IMR-90 (cell line): ENCODE results near the gene PCBP3. TPM values are rescaled to one million over a fixed set of nuclear protein-coding genes. Genes with fewer than 3 reads are reported as not detected.

Source experiments
- ATAC-seq: fragments of 200-7000 bp; cut with Tn5 transposase; 2 replicates; pipeline ENCODE4 v1.9.1; 2020; ENCODE audit warnings: low read depth, mild to moderate bottlenecking, moderate library complexity
- BruUV-seq: library from RNA; stranded (reverse); fragments of 400-500 nt; replicated peaks from 2 replicates; lab custom pipeline; 2021; lab: Mats Ljungman, UMichigan
- CTCF ChIA-PET: fragments of 300-600 bp; formaldehyde crosslinking; extraction: SDS; loops from one replicate; lab custom pipeline; 2021; ENCODE audit warnings: antibody characterized with exemption; lab: Yijun Ruan, JAX
- POLR2A ChIA-PET: fragments of 300-600 bp; sonication (Branson Sonifier 250); formaldehyde crosslinking; loops from one replicate; lab custom pipeline; 2022; ENCODE audit warnings: antibody characterized with exemption; ENCODE audit not compliant: unreplicated experiment; lab: Charles Lee
- DNase-seq: peaks from one replicate; pipeline ENCODE4 v3.0.0; 2013
- H2AFZ ChIP-seq: replicated peaks from 2 replicates; pipeline ENCODE3; 2013; ENCODE audit warnings: low read length, mild to moderate bottlenecking; ENCODE audit not compliant: poor library complexity
- H2AK5ac ChIP-seq: 2 replicates; pipeline ENCODE4 v1.6.1; 2013; ENCODE audit warnings: low read depth, low read length, inconsistent platforms
- H2AK9ac ChIP-seq: replicated peaks from 2 replicates; pipeline ENCODE3; 2013; ENCODE audit warnings: mild to moderate bottlenecking, low read depth, low read length, moderate library complexity; ENCODE audit not compliant: poor library complexity
- H2BK120ac ChIP-seq: 2 replicates; pipeline ENCODE4 v1.6.1; 2013; ENCODE audit warnings: low read depth, low read length, inconsistent platforms
- H2BK15ac ChIP-seq: 3 replicates; pipeline ENCODE4 v1.6.1; 2013; ENCODE audit warnings: low read depth, low read length, inconsistent platforms
- H2BK20ac ChIP-seq: 2 replicates; pipeline ENCODE4 v1.6.1; 2013; ENCODE audit warnings: low read depth, mild to moderate bottlenecking, inconsistent platforms, low read length, moderate library complexity
- H2BK5ac ChIP-seq: 2 replicates; pipeline ENCODE4 v1.6.1; 2013; ENCODE audit warnings: mild to moderate bottlenecking, low read depth, low read length, inconsistent platforms; ENCODE audit not compliant: poor library complexity, severe bottlenecking
- H3K14ac ChIP-seq: replicated peaks from 2 replicates; pipeline ENCODE4 v1.6.1; 2013; ENCODE audit warnings: low read depth, low read length, inconsistent platforms
- H3K18ac ChIP-seq: 2 replicates; pipeline ENCODE4 v1.6.1; 2013; ENCODE audit warnings: low read depth, low read length, control low read depth
- H3K23ac ChIP-seq: 2 replicates; pipeline ENCODE4 v1.6.1; 2013; ENCODE audit warnings: low read depth, low read length, inconsistent platforms
- H3K27ac ChIP-seq: 2 replicates; pipeline ENCODE4 v1.5.1; 2013; ENCODE audit warnings: mild to moderate bottlenecking, control low read depth, low read length; ENCODE audit not compliant: insufficient read depth
- H3K27me3 ChIP-seq: 2 replicates; pipeline ENCODE4 v1.6.1; 2013; ENCODE audit warnings: low read length; ENCODE audit not compliant: control insufficient read depth, insufficient read depth
- H3K36me3 ChIP-seq: 2 replicates; pipeline ENCODE4 v1.6.1; 2013; ENCODE audit warnings: low read length, mixed read lengths; ENCODE audit not compliant: control insufficient read depth, insufficient read depth
- H3K4ac ChIP-seq: 2 replicates; pipeline ENCODE4 v1.6.1; 2013; ENCODE audit warnings: low read depth, low read length, inconsistent platforms
- H3K4me1 ChIP-seq: 2 replicates; pipeline ENCODE4 v1.6.1; 2013; ENCODE audit warnings: low read length, mixed read lengths; ENCODE audit not compliant: control insufficient read depth, insufficient read depth
- H3K4me2 ChIP-seq: 2 replicates; pipeline ENCODE4 v1.6.1; 2013; ENCODE audit warnings: low read depth, mild to moderate bottlenecking, control low read depth, low read length, moderate library complexity
- H3K4me3 ChIP-seq: 2 replicates; pipeline ENCODE4 v1.5.1; 2013; ENCODE audit warnings: low read depth, mild to moderate bottlenecking, control low read depth, low read length, moderate library complexity; ENCODE audit not compliant: insufficient read depth
- H3K56ac ChIP-seq: 2 replicates; pipeline ENCODE4 v1.6.1; 2013; ENCODE audit warnings: low read length, inconsistent platforms; ENCODE audit not compliant: insufficient read depth; ENCODE audit errors: extremely low read depth
- H3K79me1 ChIP-seq, 2 experiments: 2 replicates each; pipeline ENCODE4 v1.6.1; 2013; ENCODE audit warnings: low read length in 2 of 2, inconsistent platforms in 1 of 2, low read depth in 1 of 2
- H3K9ac ChIP-seq: 2 replicates; pipeline ENCODE4 v1.6.1; 2013; ENCODE audit warnings: low read depth, low read length, control low read depth
- H3K9me1 ChIP-seq: 2 replicates; pipeline ENCODE4 v1.6.1; 2013; ENCODE audit warnings: low read length, inconsistent platforms; ENCODE audit not compliant: insufficient read depth
- H3K9me3 ChIP-seq: 2 replicates; pipeline ENCODE4 v1.6.1; 2013; ENCODE audit warnings: low read length; ENCODE audit not compliant: control insufficient read depth, insufficient read depth
- H4K20me1 ChIP-seq: 2 replicates; pipeline ENCODE4 v1.6.1; 2013; ENCODE audit warnings: low read length, inconsistent platforms; ENCODE audit not compliant: insufficient read depth
- H4K5ac ChIP-seq: 2 replicates; pipeline ENCODE4 v1.6.1; 2013; ENCODE audit warnings: mild to moderate bottlenecking, low read depth, low read length, control low read depth
- H4K8ac ChIP-seq, 2 experiments: 2 replicates each; pipeline ENCODE4 v1.6.1; 2013; ENCODE audit warnings: low read depth in 2 of 2, low read length in 2 of 2, control low read depth in 1 of 2, inconsistent platforms in 1 of 2
- H4K91ac ChIP-seq: 2 replicates; pipeline ENCODE4 v1.6.1; 2013; ENCODE audit warnings: low read depth, low read length, inconsistent platforms; ENCODE audit not compliant: insufficient read depth
- BHLHE40 ChIP-seq: fragments of 150-350 bp; IDR thresholded peaks from 2 replicates; pipeline ENCODE4 v1.6.1; 2016; ENCODE audit warnings: mild to moderate bottlenecking, low read depth, low read length
- CEBPB ChIP-seq: IDR thresholded peaks from 2 replicates; pipeline ENCODE4 v1.6.1; 2012; ENCODE audit warnings: low read depth, low read length, improper control_type of control experiment
- CHD1 ChIP-seq: IDR thresholded peaks from 2 replicates; pipeline ENCODE4 v1.6.1; 2012; ENCODE audit warnings: low read depth, low read length, improper control_type of control experiment
- ELK1 ChIP-seq: fragments of 150-350 bp; IDR thresholded peaks from 2 replicates; pipeline ENCODE4 v1.6.1; 2016; ENCODE audit warnings: low read depth, mild to moderate bottlenecking, low read length, moderate library complexity, borderline replicate concordance
- FOS ChIP-seq: fragments of 150-350 bp; IDR thresholded peaks from 2 replicates; pipeline ENCODE4 v1.6.1; 2016; ENCODE audit warnings: low read depth, low read length
- MAFK ChIP-seq: IDR thresholded peaks from 2 replicates; pipeline ENCODE4 v1.6.1; 2012; ENCODE audit warnings: low read depth, low read length, improper control_type of control experiment
- MAZ ChIP-seq: IDR thresholded peaks from 2 replicates; pipeline ENCODE4 v1.6.1; 2012; ENCODE audit warnings: low read depth, mild to moderate bottlenecking, low read length, improper control_type of control experiment, moderate library complexity, borderline replicate concordance
- MXI1 ChIP-seq: IDR thresholded peaks from 2 replicates; pipeline ENCODE4 v1.6.1; 2012; ENCODE audit warnings: low read depth, mild to moderate bottlenecking, low read length, moderate library complexity, borderline replicate concordance
- NFE2L2 ChIP-seq: fragments of 150-350 bp; IDR thresholded peaks from 2 replicates; pipeline ENCODE4 v1.6.1; 2016; ENCODE audit warnings: low read depth, mild to moderate bottlenecking, low read length
- POLR2A ChIP-seq: IDR thresholded peaks from 2 replicates; pipeline ENCODE4 v1.6.1; 2012; ENCODE audit warnings: mild to moderate bottlenecking, low read depth, low read length
- RAD21 ChIP-seq: IDR thresholded peaks from 2 replicates; pipeline ENCODE4 v1.6.1; 2012; ENCODE audit warnings: low read length, improper control_type of control experiment
- RCOR1 ChIP-seq: IDR thresholded peaks from 2 replicates; pipeline ENCODE4 v1.6.1; 2012; ENCODE audit warnings: mild to moderate bottlenecking, low read length, improper control_type of control experiment; ENCODE audit not compliant: insufficient replicate concordance
- RFX5 ChIP-seq: IDR thresholded peaks from 2 replicates; pipeline ENCODE4 v1.8.0; 2012; ENCODE audit warnings: low read depth, mild to moderate bottlenecking, low read length, moderate library complexity
- SMC3 ChIP-seq: fragments of 150-350 bp; IDR thresholded peaks from 2 replicates; pipeline ENCODE4 v1.6.1; 2016; ENCODE audit warnings: low read depth, mild to moderate bottlenecking, antibody characterized with exemption, low read length, moderate library complexity
- WGBS, 2 experiments: methylation state at CpG; one replicate each; pipeline versions ENCODE4 v1.1.5 to v1.1.7; 2013; ENCODE audit warnings: missing lambda C conversion rate in 2 of 2; ENCODE audit not compliant: insufficient read length in 1 of 2; ENCODE audit errors: extremely low coverage in 2 of 2; 5-methylcytosine and 5-hydroxymethylcytosine counted together
- dilution Hi-C: fragments of 300-500 bp; cut with HindIII; formaldehyde crosslinking; loops from one replicate; pipeline ENCODE4 v1.14.3; 2018; ENCODE audit warnings: low sequenced_read_pairs; ENCODE audit not compliant: unreplicated experiment
- in situ Hi-C: fragments of 300-500 bp; cut with MboI; formaldehyde crosslinking; loops from 3 replicates; pipeline ENCODE4 v1.14.3; 2019; ENCODE audit warnings: low sequenced_read_pairs, inconsistent platforms, mixed read lengths
- intact Hi-C: fragments of 100-400 bp; cut with micrococcal nuclease; formaldehyde crosslinking; loops from 2 replicates; pipeline ENCODE4 v1.10.0; 2022
- polyA plus RNA-seq, 3 experiments: library from polyadenylated mRNA; depleted of rRNA; stranded (reverse); fragments of >200 nt; gene quantifications; 2 replicates each; pipeline ENCODE4 v1.2.3, GENCODE V29; 2012; ENCODE audit warnings: low replicate concordance in 1 of 3
- total RNA-seq: library from RNA; depleted of rRNA; stranded (reverse); fragments of >200 nt; gene quantifications from 2 replicates; pipeline ENCODE4 v1.2.3, GENCODE V29; 2012
- TF ChIP-seq, protein P1 (sequence below): conservative IDR thresholded peaks from 2 replicates; pipeline ENCODE4 v1.5.1; 2012; ENCODE audit warnings: mild to moderate bottlenecking, low read depth, low read length, improper control_type of control experiment
- TF ChIP-seq, protein P2 (sequence below): fragments of 150-350 bp; IDR thresholded peaks from 2 replicates; pipeline ENCODE4 v1.6.1; 2017; ENCODE audit warnings: mild to moderate bottlenecking, antibody characterized with exemption, low read length, low read depth

The PCBP3 gene
- total and polyA plus RNA-seq, 2 of the 4 experiments (the other 2 are of a cell fraction): 2.9 to 3.9 TPM

DNA sequence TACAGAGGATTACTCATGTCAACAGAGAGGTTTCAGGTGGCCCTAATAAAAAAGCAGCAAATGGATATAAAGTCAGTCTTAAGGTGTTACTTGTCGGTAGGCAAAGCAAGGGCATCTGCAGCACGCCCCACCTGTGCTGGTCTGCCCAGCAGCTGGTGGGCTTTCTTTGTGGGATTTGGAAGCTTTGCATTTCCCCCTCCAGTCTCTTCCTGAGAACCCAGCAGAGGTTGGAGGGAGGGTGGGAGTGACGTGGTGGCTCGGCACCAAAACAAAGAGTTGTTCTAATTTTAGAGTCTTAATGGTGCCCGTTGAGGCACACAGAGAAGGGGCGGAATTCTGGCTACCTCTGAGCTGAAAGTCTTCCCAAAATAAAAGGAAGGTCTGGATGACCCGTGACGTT is 4.8 kb upstream of the PCBP3 start:
- H3K4me1 ChIP-seq: no peaks in the 10 kb centered on the region
- BruUV-seq: no TSS peak
- H3K4ac ChIP-seq: no peak overlapping the region
- H3K27ac ChIP-seq: no peak overlapping the region
- no peak overlapping the region for H3K14ac ChIP-seq
- no peaks in the 10 kb centered on the region for H3K36me3 ChIP-seq
- H3K18ac ChIP-seq: no peak overlapping the region
- no peak overlapping the region for H3K9ac ChIP-seq
- H4K20me1 ChIP-seq: no peaks in the 10 kb centered on the region
- H2AK9ac ChIP-seq: no peak overlapping the region
- H2AK5ac ChIP-seq: no peak overlapping the region
- no peak overlapping the region for H4K5ac ChIP-seq
- no peak overlapping the region for H3K4me3 ChIP-seq
- CTCF ChIA-PET: no interaction called here
- no peaks in the 10 kb centered on the region for H3K79me1 ChIP-seq
- no peak overlapping the region for H2BK15ac ChIP-seq
- H2BK120ac ChIP-seq: no peak overlapping the region
- H3K9me1 ChIP-seq: peaks cover 14% of the 10 kb centered on the region
- POLR2A ChIA-PET: no interaction called here
- DNase-seq: no peak
- no peak overlapping the region for H2BK5ac ChIP-seq
- H3K4me2 ChIP-seq: no peak overlapping the region
- ATAC-seq: no peak
- no peak overlapping the region for H4K91ac ChIP-seq
- no peak for TF ChIP-seq POLR2A
- TF ChIP-seq ELK1: no peak
- TF ChIP-seq RAD21: no peak
- no peak for TF ChIP-seq MXI1
- TF ChIP-seq, protein P1, sequence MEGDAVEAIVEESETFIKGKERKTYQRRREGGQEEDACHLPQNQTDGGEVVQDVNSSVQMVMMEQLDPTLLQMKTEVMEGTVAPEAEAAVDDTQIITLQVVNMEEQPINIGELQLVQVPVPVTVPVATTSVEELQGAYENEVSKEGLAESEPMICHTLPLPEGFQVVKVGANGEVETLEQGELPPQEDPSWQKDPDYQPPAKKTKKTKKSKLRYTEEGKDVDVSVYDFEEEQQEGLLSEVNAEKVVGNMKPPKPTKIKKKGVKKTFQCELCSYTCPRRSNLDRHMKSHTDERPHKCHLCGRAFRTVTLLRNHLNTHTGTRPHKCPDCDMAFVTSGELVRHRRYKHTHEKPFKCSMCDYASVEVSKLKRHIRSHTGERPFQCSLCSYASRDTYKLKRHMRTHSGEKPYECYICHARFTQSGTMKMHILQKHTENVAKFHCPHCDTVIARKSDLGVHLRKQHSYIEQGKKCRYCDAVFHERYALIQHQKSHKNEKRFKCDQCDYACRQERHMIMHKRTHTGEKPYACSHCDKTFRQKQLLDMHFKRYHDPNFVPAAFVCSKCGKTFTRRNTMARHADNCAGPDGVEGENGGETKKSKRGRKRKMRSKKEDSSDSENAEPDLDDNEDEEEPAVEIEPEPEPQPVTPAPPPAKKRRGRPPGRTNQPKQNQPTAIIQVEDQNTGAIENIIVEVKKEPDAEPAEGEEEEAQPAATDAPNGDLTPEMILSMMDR: no peak
- TF ChIP-seq RFX5: no peak
- TF ChIP-seq CEBPB: no peak
- TF ChIP-seq CHD1: no peak
- TF ChIP-seq NFE2L2: no peak
- TF ChIP-seq MAZ: no peak
- no peak for TF ChIP-seq RCOR1
- TF ChIP-seq, protein P2, sequence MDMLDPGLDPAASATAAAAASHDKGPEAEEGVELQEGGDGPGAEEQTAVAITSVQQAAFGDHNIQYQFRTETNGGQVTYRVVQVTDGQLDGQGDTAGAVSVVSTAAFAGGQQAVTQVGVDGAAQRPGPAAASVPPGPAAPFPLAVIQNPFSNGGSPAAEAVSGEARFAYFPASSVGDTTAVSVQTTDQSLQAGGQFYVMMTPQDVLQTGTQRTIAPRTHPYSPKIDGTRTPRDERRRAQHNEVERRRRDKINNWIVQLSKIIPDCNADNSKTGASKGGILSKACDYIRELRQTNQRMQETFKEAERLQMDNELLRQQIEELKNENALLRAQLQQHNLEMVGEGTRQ: no peak
- TF ChIP-seq FOS: no peak
- no peak for TF ChIP-seq BHLHE40
- TF ChIP-seq MAFK: no peak
- no peak for TF ChIP-seq SMC3
- no peaks in the 10 kb centered on the region for H3K9me3 ChIP-seq
- no peak overlapping the region for H2AFZ ChIP-seq
- no peak overlapping the region for H3K56ac ChIP-seq
- WGBS, 2 experiments: no CpG with 5 or more reads among the region's 8 CpGs
- peaks cover 13% of the 10 kb centered on the region for H3K27me3 ChIP-seq
- intact Hi-C loops: no loop called here
- dilution Hi-C loops: no loop called here
- H3K23ac ChIP-seq: no peak overlapping the region
- in situ Hi-C loops: no loop called here
- no peak overlapping the region for H2BK20ac ChIP-seq
- H4K8ac ChIP-seq: no peak overlapping the region
